ENCODE data around the gene TNRC6A.

The TNRC6A gene

DNA sequence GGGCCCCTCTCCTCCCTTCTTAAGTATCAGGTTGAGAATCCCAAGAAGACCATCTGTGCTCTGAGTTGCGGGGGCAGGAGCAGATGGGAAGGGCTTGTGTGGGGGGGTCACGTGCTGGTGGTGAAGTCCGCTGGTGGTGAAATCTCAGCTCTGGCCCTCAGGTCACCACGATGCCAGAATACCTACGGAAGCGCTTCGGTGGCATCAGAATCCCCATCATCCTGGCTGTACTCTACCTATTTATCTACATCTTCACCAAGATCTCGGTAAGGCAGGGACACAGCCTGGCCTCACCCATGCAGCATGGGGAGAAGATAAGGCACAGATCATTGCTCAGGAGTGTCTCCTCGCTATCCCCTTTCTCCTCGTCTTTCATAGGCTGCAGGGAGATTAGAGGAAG lies 146.0 kb downstream of the TNRC6A start:
- no peak overlapping the region for H3K9ac ChIP-seq (ENCODE audit: low read depth, low read length, poor library complexity)
- H3K79me1 ChIP-seq (ENCODE audit: low read depth, low read length), result no peaks in the 10 kb centered on the region
- H2BK15ac ChIP-seq (ENCODE audit: low read length), result no peak overlapping the region
- H3K4me2 ChIP-seq (ENCODE audit: insufficient read depth, low read length, poor library complexity, severe bottlenecking), result no peak overlapping the region
- no peak overlapping the region for H3K18ac ChIP-seq (ENCODE audit: low read length)
- H3K27ac ChIP-seq (replicated peaks; ENCODE audit: low read length), result no peak overlapping the region
- H2BK12ac ChIP-seq (ENCODE audit: low read length), result no peak overlapping the region
- no peak overlapping the region for H2AK5ac ChIP-seq (ENCODE audit: low read depth, low read length)
- no peak overlapping the region for H3K4me3 ChIP-seq (ENCODE audit: low read length in 2 of 2)
- no peak overlapping the region for H2AFZ ChIP-seq (ENCODE audit: low read length)
- no peak overlapping the region for H3K23ac ChIP-seq (ENCODE audit: low read depth, low read length, poor library complexity)
- H4K91ac ChIP-seq (ENCODE audit: low read depth, low read length, poor library complexity), result no peak overlapping the region
- no peaks in the 10 kb centered on the region for H3K9me3 ChIP-seq (replicated peaks in 1 of 2; ENCODE audit: control insufficient read depth in 2 of 2, insufficient read depth in 1 of 2, low read depth in 1 of 2, low read length in 2 of 2)
- no peak overlapping the region for H2BK120ac ChIP-seq (ENCODE audit: low read depth, low read length)
- no peaks in the 10 kb centered on the region for H3K27me3 ChIP-seq (ENCODE audit: control insufficient read depth in 3 of 3, insufficient read depth in 3 of 3, low read depth in 1 of 3, low read length in 3 of 3)
- H4K8ac ChIP-seq (ENCODE audit: low read depth, low read length), result no peak overlapping the region
- no peak overlapping the region for H2BK5ac ChIP-seq (ENCODE audit: low read length)
- DNase-seq (ENCODE audit: low spot score), result no peak
- H3K14ac ChIP-seq (ENCODE audit: low read length), result no peak overlapping the region
- H3K36me3 ChIP-seq (replicated peaks in 1 of 2; ENCODE audit: control insufficient read depth in 2 of 2, insufficient read depth in 2 of 2, low read length in 2 of 2), result no peaks in the 10 kb centered on the region
- no CpG with 5 or more reads among the region's 10 CpGs for WGBS, 2 donors (ENCODE audit: extremely low coverage in 2 of 2, insufficient read length in 2 of 2, insufficient replicate concordance in 1 of 2)
- no peaks in the 10 kb centered on the region for H3K4me1 ChIP-seq (ENCODE audit: control insufficient read depth in 2 of 2, insufficient read depth in 1 of 2, low read depth in 1 of 2, low read length in 2 of 2)
- no peak overlapping the region for H3K4ac ChIP-seq (ENCODE audit: low read length)

Data from neuronal stem cell (in vitro differentiated cells).